HepG2 (cell line): ENCODE data around the gene NYNRIN. TPM values are rescaled to one million over a fixed set of nuclear protein-coding genes. Genes with fewer than 3 reads are reported as not detected.

ENCODE experiments used
- ATAC-seq: fragments of 200-7000 bp; cut with Tn5 transposase; 3 replicates; pipeline ENCODE4 v1.9.1; 2020; ENCODE audit warnings: mild to moderate bottlenecking, moderate library complexity
- BruUV-seq: library from RNA; stranded (reverse); fragments of 400-500 nt; replicated peaks from 2 replicates; lab custom pipeline; 2021; lab: Mats Ljungman, UMichigan
- CTCF ChIA-PET: fragments of 300-600 bp; formaldehyde crosslinking; extraction: SDS; loops from one replicate; lab custom pipeline; 2021; ENCODE audit warnings: low total read pairs, inconsistent platforms, low intra/inter-chr PET ratio; lab: Yijun Ruan, JAX
- POLR2A ChIA-PET: fragments of 350-600 bp; sonication (Branson Sonifier 250); formaldehyde crosslinking; loops from one replicate; lab custom pipeline; 2020; ENCODE audit warnings: antibody characterized with exemption, inconsistent platforms; lab: Yijun Ruan, JAX
- DNase-seq: peaks from one replicate; pipeline ENCODE4 v3.0.0-alpha.2; 2015; ENCODE audit warnings: low spot score
- FAIRE-seq: peaks from 3 replicates; lab custom pipeline; 2011; peaks lifted over from hg19 to GRCh38; lab: Jason Lieb, UNC
- H2AFZ ChIP-seq: one replicate; pipeline ENCODE4 v1.6.1; 2011; ENCODE audit warnings: low read length, inconsistent platforms
- H3K27ac ChIP-seq: fragments of 300-600 bp; 3 replicates; pipeline ENCODE4 v1.8.0; 2011; ENCODE audit warnings: mixed run types, mild to moderate bottlenecking, mixed read lengths, low read length, inconsistent platforms; ENCODE audit not compliant: insufficient read depth; ENCODE audit errors: extremely low read length
- H3K27me3 ChIP-seq, 2 experiments: fragments of 200-600 bp in 1 of 2; 2 replicates in 1 of 2; 3 replicates in 1 of 2; pipeline versions ENCODE4 v1.6.0 to v1.8.0; 2011; ENCODE audit warnings: low read length in 2 of 2, mild to moderate bottlenecking in 2 of 2, moderate library complexity in 2 of 2, inconsistent platforms in 1 of 2; ENCODE audit not compliant: insufficient read depth in 2 of 2, control insufficient read depth in 1 of 2
- H3K36me3 ChIP-seq, 2 experiments: fragments of 200-600 bp in 1 of 2; replicated peaks in 1 of 2; 2 replicates in 1 of 2; 3 replicates in 1 of 2; pipeline versions ENCODE4 v1.5.1 to v1.8.0; 2011; ENCODE audit warnings: low read length in 2 of 2, inconsistent platforms in 1 of 2; ENCODE audit not compliant: insufficient read depth in 2 of 2, control insufficient read depth in 1 of 2
- H3K4me1 ChIP-seq: 2 replicates; pipeline ENCODE4 v1.5.1; 2012; ENCODE audit warnings: low read length, inconsistent platforms; ENCODE audit not compliant: insufficient read depth
- H3K4me2 ChIP-seq: 2 replicates; pipeline ENCODE4 v1.6.0; 2011; ENCODE audit warnings: low read depth, low read length, inconsistent platforms
- H3K4me3 ChIP-seq, 3 experiments: fragments of 200-600 bp in 1 of 3; sonication (generic), shearing (Covaris generic) in 1 of 3; replicated peaks in 1 of 3; 2 replicates each; pipeline ENCODE4 v1.5.1; 2011 to 2016; ENCODE audit warnings: low read length in 3 of 3, inconsistent platforms in 2 of 3, low read depth in 2 of 3, mild to moderate bottlenecking in 2 of 3, control low read depth in 1 of 3, mixed read lengths in 1 of 3; ENCODE audit not compliant: insufficient read depth in 1 of 3
- H3K79me2 ChIP-seq: one replicate; pipeline ENCODE4 v1.6.1; 2011; ENCODE audit warnings: low read length, inconsistent platforms; ENCODE audit not compliant: insufficient read depth
- H3K9ac ChIP-seq: 2 replicates; pipeline ENCODE4 v1.6.0; 2011; ENCODE audit warnings: mild to moderate bottlenecking, low read depth, low read length, inconsistent platforms; ENCODE audit not compliant: insufficient read depth
- H3K9me3 ChIP-seq: 2 replicates; pipeline ENCODE4 v1.5.1; 2012; ENCODE audit warnings: mild to moderate bottlenecking, low read length
- H4K20me1 ChIP-seq: 2 replicates; pipeline ENCODE4 v1.6.0; 2011; ENCODE audit warnings: inconsistent platforms, mild to moderate bottlenecking, low read length, moderate library complexity; ENCODE audit not compliant: insufficient read depth
- ATF7 ChIP-seq, 2 experiments: fragments of 450-650 bp in 1 of 2; sonication (generic) in 1 of 2; formaldehyde crosslinking in 1 of 2; IDR thresholded peaks; 2 replicates each; pipeline versions ENCODE4 v1.4.0 to v1.6.1; 2016 to 2020; ENCODE audit warnings: antibody characterized with exemption in 1 of 2, mild to moderate bottlenecking in 1 of 2, missing genetic modification reagents in 1 of 2
- CCDC6 ChIP-seq: sonication (generic); formaldehyde crosslinking; IDR thresholded peaks from 2 replicates; pipeline ENCODE4 v1.8.1; 2022; ENCODE audit warnings: mild to moderate bottlenecking, missing genetic modification reagents, moderate library complexity
- CEBPB ChIP-seq: IDR thresholded peaks from 2 replicates; pipeline ENCODE4 v1.6.1; 2011; ENCODE audit warnings: low read depth, low read length, improper control_type of control experiment, borderline replicate concordance
- ZNF678 ChIP-seq: sonication (generic); formaldehyde crosslinking; IDR thresholded peaks from 2 replicates; pipeline ENCODE4 v1.4.0; 2020; ENCODE audit warnings: mild to moderate bottlenecking, missing genetic modification reagents
- WGBS: methylation state at CpG from one replicate; pipeline ENCODE4 v1.1.6; 2017; ENCODE audit warnings: low lambda C conversion rate; 5-methylcytosine and 5-hydroxymethylcytosine counted together
- in situ Hi-C: cut with HindIII; loops from 2 replicates; pipeline ENCODE4 v1.10.0; 2017; ENCODE audit warnings: low pct_unique_long_range_greater_than_20kb; ENCODE audit not compliant: extremely low pct_ligation_motif_present
- intact Hi-C: fragments of 100-400 bp; cut with micrococcal nuclease; formaldehyde crosslinking; loops from one replicate; pipeline ENCODE4 v1.10.0; 2022; ENCODE audit not compliant: unreplicated experiment
- polyA plus RNA-seq, 8 experiments: library from polyadenylated mRNA; depleted of rRNA in 3 of 8; stranded (reverse) in 7 of 8; unstranded in 1 of 8; fragments of >200 nt; fragmentation: Illumina TruSeq in 4 of 8; extraction: Trizol in 4 of 8; gene quantifications; 2 replicates each; pipeline versions ENCODE4 v1.2.1 to v1.2.3, GENCODE V29; 2011 to 2016; ENCODE audit warnings: low read depth in 4 of 8, missing spikeins in 1 of 8, mixed read lengths in 1 of 8; ENCODE audit not compliant: insufficient read depth in 1 of 8
- total RNA-seq, 5 experiments: library from RNA; depleted of rRNA; stranded (reverse); fragments of >200 nt; fragmentation: Illumina TruSeq; extraction: Trizol; gene quantifications; 2 replicates each; pipeline ENCODE4 v1.2.3, GENCODE V29; 2016; ENCODE audit warnings: low read depth in 1 of 5
- TF ChIP-seq, protein P1 (sequence below): fragments of 450-650 bp; IDR thresholded peaks from 2 replicates; pipeline ENCODE4 v1.6.1; 2016

NYNRIN gene
- total and polyA plus RNA-seq, 2 of the 13 experiments (the other 11 are each of a cell fraction or from before 2014, with no cell fraction given): 0.63 to 1.1 TPM

GRCh38 chr14:24463884-24464785, 65.3 kb downstream of the NYNRIN start:
- no TSS peak for BruUV-seq
- 66% methylated on average over 4 of the region's 4 CpGs for WGBS
- no peak overlapping the region for H3K4me2 ChIP-seq
- ChIA-PET POLR2A (no interaction called here), CTCF (no interaction called here)
- H3K27ac ChIP-seq: no peak overlapping the region
- H4K20me1 ChIP-seq: no peaks in the 10 kb centered on the region
- in situ Hi-C loops: no loop called here
- H3K4me1 ChIP-seq: no peaks in the 10 kb centered on the region
- no peak overlapping the region for H3K4me3 ChIP-seq
- FAIRE-seq: no peak
- TF ChIP-seq CEBPB (peak; percentile 29; the same call in 1 of the 2 replicates), CCDC6 (no peak), ATF7 (IDR thresholded peaks at IDR 0.05) (peak; percentile 71), ATF7 (CRISPR knock-in tag; IDR thresholded peaks at IDR 0.05) (no peak)
- H3K27me3 ChIP-seq: no peaks in the 10 kb centered on the region
- no peak overlapping the region for H2AFZ ChIP-seq
- no peak for ATAC-seq
- intact Hi-C loops: no loop called here
- H3K79me2 ChIP-seq: no peaks in the 10 kb centered on the region
- H3K9me3 ChIP-seq: no peaks in the 10 kb centered on the region
- H3K36me3 ChIP-seq: no peaks in the 10 kb centered on the region
- no peak for DNase-seq
- H3K9ac ChIP-seq: no peak overlapping the region

DNA sequence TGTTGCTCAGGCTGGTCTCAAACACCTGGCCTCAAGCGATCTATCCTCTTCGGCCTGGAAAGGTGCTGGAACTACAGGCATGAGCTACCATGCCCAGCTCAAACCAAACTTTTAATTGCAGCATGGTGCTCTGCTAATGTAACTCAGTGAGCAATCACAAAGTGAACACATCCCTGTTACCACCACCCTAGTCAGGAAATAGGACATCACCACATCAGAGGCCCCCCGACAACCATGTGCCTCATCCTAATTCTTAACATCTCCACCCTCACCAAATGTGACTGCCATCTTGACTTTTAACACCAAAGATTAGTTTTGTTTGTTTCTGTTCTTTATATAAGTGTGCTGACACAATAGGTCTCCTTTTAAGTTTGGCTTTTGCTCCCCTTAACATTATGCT, 66.6 kb downstream of the NYNRIN start:
- Histone ChIP-seq H2AFZ (no peak overlapping the region), H3K36me3 (no peaks in the 10 kb centered on the region), H3K27me3 (no peaks in the 10 kb centered on the region), H3K4me1 (no peaks in the 10 kb centered on the region), H3K9me3 (no peaks in the 10 kb centered on the region), H3K27ac (no peak overlapping the region), H3K4me3 (no peak overlapping the region), H3K4me2 (no peak overlapping the region)
- no peak for DNase-seq
- ATAC-seq: no peak; the same call in 2 of the 3 replicates
- no peak for FAIRE-seq
- BruUV-seq: no TSS peak
- WGBS: 97% methylated on average over 3 of the region's 3 CpGs
- POLR2A ChIA-PET: no interaction called here
- intact Hi-C loops: no loop called here
- TF ChIP-seq ZNF678: no peak
- TF ChIP-seq, protein P1, sequence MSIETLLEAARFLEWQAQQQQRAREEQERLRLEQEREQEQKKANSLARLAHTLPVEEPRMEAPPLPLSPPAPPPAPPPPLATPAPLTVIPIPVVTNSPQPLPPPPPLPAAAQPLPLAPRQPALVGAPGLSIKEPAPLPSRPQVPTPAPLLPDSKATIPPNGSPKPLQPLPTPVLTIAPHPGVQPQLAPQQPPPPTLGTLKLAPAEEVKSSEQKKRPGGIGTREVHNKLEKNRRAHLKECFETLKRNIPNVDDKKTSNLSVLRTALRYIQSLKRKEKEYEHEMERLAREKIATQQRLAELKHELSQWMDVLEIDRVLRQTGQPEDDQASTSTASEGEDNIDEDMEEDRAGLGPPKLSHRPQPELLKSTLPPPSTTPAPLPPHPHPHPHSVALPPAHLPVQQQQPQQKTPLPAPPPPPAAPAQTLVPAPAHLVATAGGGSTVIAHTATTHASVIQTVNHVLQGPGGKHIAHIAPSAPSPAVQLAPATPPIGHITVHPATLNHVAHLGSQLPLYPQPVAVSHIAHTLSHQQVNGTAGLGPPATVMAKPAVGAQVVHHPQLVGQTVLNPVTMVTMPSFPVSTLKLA: peak; percentile 4; the same call in 1 of the 2 replicates
- TF ChIP-seq, all 625 proteins: peak for 1
- CTCF ChIA-PET: no interaction called here
- Histone ChIP-seq H3K9ac (no peak overlapping the region), H4K20me1 (no peaks in the 10 kb centered on the region), H3K79me2 (no peaks in the 10 kb centered on the region)
- in situ Hi-C loops: no loop called here
